Effector memory CD4-positive, alpha-beta T cell (primary cell): Measurements from ENCODE around the gene NVL.
A peak's percentile ranks its signal among the peaks of the same experiment; 100 is the strongest.

ENCODE experiments used
- DNase-seq, 3 donors: peaks; one replicate each; pipeline ENCODE4 v3.0.0-alpha.2; 2020
- H3K27ac ChIP-seq: 2 replicates; pipeline ENCODE4 v1.7.0; 2013; ENCODE audit warnings: mild to moderate bottlenecking, low read length, moderate library complexity; ENCODE audit not compliant: insufficient read depth, poor library complexity, severe bottlenecking
- H3K27me3 ChIP-seq: replicated peaks from 2 replicates; pipeline ENCODE4 v1.7.0; 2013; ENCODE audit warnings: mild to moderate bottlenecking, low read length; ENCODE audit not compliant: insufficient read depth, control insufficient read depth, poor library complexity, severe bottlenecking
- H3K36me3 ChIP-seq: 2 replicates; pipeline ENCODE4 v1.7.0; 2013; ENCODE audit warnings: mild to moderate bottlenecking, low read length, moderate library complexity; ENCODE audit not compliant: control insufficient read depth, insufficient read depth
- H3K4me1 ChIP-seq: 2 replicates; pipeline ENCODE4 v1.7.0; 2013; ENCODE audit warnings: low read length, mild to moderate bottlenecking; ENCODE audit not compliant: control insufficient read depth, insufficient read depth, poor library complexity, severe bottlenecking
- H3K4me3 ChIP-seq: 2 replicates; pipeline ENCODE4 v1.7.0; 2013; ENCODE audit warnings: low read length, low read depth, mild to moderate bottlenecking; ENCODE audit not compliant: insufficient read depth, poor library complexity, severe bottlenecking
- H3K9me3 ChIP-seq: 2 replicates; pipeline ENCODE4 v1.7.0; 2013; ENCODE audit warnings: mild to moderate bottlenecking, low read length, moderate library complexity; ENCODE audit not compliant: control insufficient read depth
- total RNA-seq, 3 donors: gene quantifications; one replicate each; lab custom pipeline; 2026; lab: John Stamatoyannopoulos, UW

The NVL gene
- 25.1 to 34.7 (median 27.9) reads per million in 3 donors for total RNA-seq

- no peaks in the 10 kb centered on the region for H3K27me3 ChIP-seq
Observed at GRCh38 chr1:224329842-224330753, at the start of gene NVL. Gene NVL, minus strand, starts transcription at chr1:224330172. Its CDS starts 45 bp downstream, at chr1:224330127.

GRCh38 chr1:224378855-224379631 is 49.1 kb upstream of the NVL start:
- Histone ChIP-seq H3K36me3 (no peaks in the 10 kb centered on the region), H3K4me1 (peaks cover 73% of the 10 kb centered on the region), H3K9me3 (no peaks in the 10 kb centered on the region), H3K27me3 (no peaks in the 10 kb centered on the region), H3K4me3 (no peak overlapping the region), H3K27ac (no peak overlapping the region)
- no peak for DNase-seq

More at GRCh38 chr1:224329842-224330753, at the start of gene NVL:
- DNase-seq, result peak; percentile 45 to 68 (median 68)
- H3K9me3 ChIP-seq, result no peaks in the 10 kb centered on the region
- peak within 1 kb of the TSS; percentile 76 for H3K4me3 ChIP-seq
- peaks cover 3% of the 10 kb centered on the region for H3K36me3 ChIP-seq
- peaks cover 8% of the 10 kb centered on the region for H3K4me1 ChIP-seq
- peak within 1 kb of the TSS; percentile 89 for H3K27ac ChIP-seq

GRCh38 chr1:224377676-224378006 is 47.7 kb upstream of the NVL start:
- Histone ChIP-seq H3K27ac (peak overlapping the region; percentile 8), H3K9me3 (no peaks in the 10 kb centered on the region), H3K36me3 (no peaks in the 10 kb centered on the region), H3K27me3 (no peaks in the 10 kb centered on the region), H3K4me3 (no peak overlapping the region), H3K4me1 (peaks cover 74% of the 10 kb centered on the region)
- DNase-seq, result no peak

GRCh38 chr1:224375059-224375458 is 45.1 kb upstream of the NVL start:
- Histone ChIP-seq H3K4me3 (no peak overlapping the region), H3K27ac (no peak overlapping the region), H3K36me3 (peaks cover 18% of the 10 kb centered on the region), H3K27me3 (no peaks in the 10 kb centered on the region), H3K9me3 (no peaks in the 10 kb centered on the region), H3K4me1 (peaks cover 51% of the 10 kb centered on the region)
- no peak for DNase-seq

GRCh38 chr1:224373008-224373590 is 43.1 kb upstream of the NVL start:
- H3K9me3 ChIP-seq, result no peaks in the 10 kb centered on the region
- H3K4me3 ChIP-seq, result no peak overlapping the region
- no peak overlapping the region for H3K27ac ChIP-seq
- H3K4me1 ChIP-seq, result peaks cover 36% of the 10 kb centered on the region
- no peak for DNase-seq
- peaks cover 22% of the 10 kb centered on the region for H3K36me3 ChIP-seq
- H3K27me3 ChIP-seq, result no peaks in the 10 kb centered on the region

- Histone ChIP-seq H3K36me3 (peaks cover 39% of the 10 kb centered on the region), H3K27ac (no peak overlapping the region)
- DNase-seq, result no peak
Observed at GRCh38 chr1:224368409-224368808, 38.4 kb upstream of the NVL start.

GRCh38 chr1:224359207-224359606 is 29.2 kb upstream of the NVL start:
- Histone ChIP-seq H3K4me1 (peaks cover 12% of the 10 kb centered on the region), H3K9me3 (no peaks in the 10 kb centered on the region), H3K27me3 (no peaks in the 10 kb centered on the region), H3K27ac (no peak overlapping the region), H3K36me3 (no peaks in the 10 kb centered on the region), H3K4me3 (no peak overlapping the region)
- DNase-seq, result no peak

More at GRCh38 chr1:224368409-224368808, 38.4 kb upstream of the NVL start:
- Histone ChIP-seq H3K4me1 (no peaks in the 10 kb centered on the region), H3K9me3 (no peaks in the 10 kb centered on the region), H3K4me3 (no peak overlapping the region), H3K27me3 (no peaks in the 10 kb centered on the region)

- no peaks in the 10 kb centered on the region for H3K9me3 ChIP-seq
- H3K36me3 ChIP-seq, result no peaks in the 10 kb centered on the region
- peaks cover 12% of the 10 kb centered on the region for H3K4me1 ChIP-seq
- no peak overlapping the region for H3K27ac ChIP-seq
- no peak for DNase-seq
- no peaks in the 10 kb centered on the region for H3K27me3 ChIP-seq
- H3K4me3 ChIP-seq, result peak overlapping the region; percentile 88
Observed at GRCh38 chr1:224358237-224358636, 28.3 kb upstream of the NVL start.

GRCh38 chr1:224357626-224358124 is 27.7 kb upstream of the NVL start:
- DNase-seq, result no peak
- H3K4me3 ChIP-seq, result peak overlapping the region; percentile 88

More at GRCh38 chr1:224357626-224358124, 27.7 kb upstream of the NVL start:
- Histone ChIP-seq H3K9me3 (no peaks in the 10 kb centered on the region), H3K36me3 (no peaks in the 10 kb centered on the region), H3K27ac (peak overlapping the region; percentile 82), H3K27me3 (no peaks in the 10 kb centered on the region), H3K4me1 (peaks cover 12% of the 10 kb centered on the region)
